ENCODE results near the gene STEAP1B.

STEAP1B gene

DNA sequence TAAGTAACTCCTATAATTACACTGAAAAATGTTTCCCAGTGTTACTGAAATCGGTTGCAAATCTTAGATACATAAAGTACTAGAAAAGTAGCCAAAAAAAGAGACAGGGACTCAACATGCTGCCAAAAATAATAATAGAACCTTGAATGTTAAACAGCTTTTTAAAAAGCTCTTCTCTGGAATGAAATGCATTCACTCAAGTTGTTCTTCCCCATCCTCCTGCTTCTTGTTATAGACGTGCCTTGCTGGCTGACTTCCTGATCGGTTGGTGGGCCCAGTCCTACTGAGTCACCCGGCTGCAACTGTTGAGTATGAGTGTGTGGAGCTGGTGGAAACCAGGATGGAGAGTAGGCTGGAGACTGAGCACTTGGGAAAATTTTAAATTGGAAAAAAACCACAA lies 112.4 kb downstream of the STEAP1B start:
- TF ChIP-seq, protein P1, sequence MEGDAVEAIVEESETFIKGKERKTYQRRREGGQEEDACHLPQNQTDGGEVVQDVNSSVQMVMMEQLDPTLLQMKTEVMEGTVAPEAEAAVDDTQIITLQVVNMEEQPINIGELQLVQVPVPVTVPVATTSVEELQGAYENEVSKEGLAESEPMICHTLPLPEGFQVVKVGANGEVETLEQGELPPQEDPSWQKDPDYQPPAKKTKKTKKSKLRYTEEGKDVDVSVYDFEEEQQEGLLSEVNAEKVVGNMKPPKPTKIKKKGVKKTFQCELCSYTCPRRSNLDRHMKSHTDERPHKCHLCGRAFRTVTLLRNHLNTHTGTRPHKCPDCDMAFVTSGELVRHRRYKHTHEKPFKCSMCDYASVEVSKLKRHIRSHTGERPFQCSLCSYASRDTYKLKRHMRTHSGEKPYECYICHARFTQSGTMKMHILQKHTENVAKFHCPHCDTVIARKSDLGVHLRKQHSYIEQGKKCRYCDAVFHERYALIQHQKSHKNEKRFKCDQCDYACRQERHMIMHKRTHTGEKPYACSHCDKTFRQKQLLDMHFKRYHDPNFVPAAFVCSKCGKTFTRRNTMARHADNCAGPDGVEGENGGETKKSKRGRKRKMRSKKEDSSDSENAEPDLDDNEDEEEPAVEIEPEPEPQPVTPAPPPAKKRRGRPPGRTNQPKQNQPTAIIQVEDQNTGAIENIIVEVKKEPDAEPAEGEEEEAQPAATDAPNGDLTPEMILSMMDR (conservative IDR thresholded peaks at IDR 0.05; ENCODE audit: low read length): no peak
- no peak for TF ChIP-seq EZH2phosphoT487 (IDR thresholded peaks at IDR 0.05; ENCODE audit: borderline replicate concordance)
- Histone ChIP-seq H3F3A (ENCODE audit: low read depth) (no peaks in the 10 kb centered on the region), H3K4me2 (ENCODE audit: low read depth, low read length, poor library complexity, severe bottlenecking) (no peak overlapping the region), H3K4me1 (ENCODE audit: insufficient read depth, low read length, poor library complexity, severe bottlenecking) (peaks cover 17% of the 10 kb centered on the region), H3K27me3 (ENCODE audit: insufficient read depth, low read length, poor library complexity, severe bottlenecking) (no peaks in the 10 kb centered on the region), H3K9ac (ENCODE audit: low read depth, low read length, poor library complexity, severe bottlenecking) (no peak overlapping the region), H3K79me2 (ENCODE audit: insufficient read depth, low read length) (no peaks in the 10 kb centered on the region), H3K36me3 (ENCODE audit: insufficient read depth, low read length) (no peaks in the 10 kb centered on the region), H3K9me2 (replicated peaks; ENCODE audit: low read depth, low read length) (no peaks in the 10 kb centered on the region), H2AFZ (ENCODE audit: low read length) (no peak overlapping the region), H3K9me3 (ENCODE audit: insufficient read depth, low read depth, low read length) (no peaks in the 10 kb centered on the region), H4K20me1 (ENCODE audit: insufficient read depth, low read length, poor library complexity, severe bottlenecking) (no peaks in the 10 kb centered on the region), H3K4me3 (ENCODE audit: low read length, poor library complexity, severe bottlenecking) (no peak overlapping the region)

DNA sequence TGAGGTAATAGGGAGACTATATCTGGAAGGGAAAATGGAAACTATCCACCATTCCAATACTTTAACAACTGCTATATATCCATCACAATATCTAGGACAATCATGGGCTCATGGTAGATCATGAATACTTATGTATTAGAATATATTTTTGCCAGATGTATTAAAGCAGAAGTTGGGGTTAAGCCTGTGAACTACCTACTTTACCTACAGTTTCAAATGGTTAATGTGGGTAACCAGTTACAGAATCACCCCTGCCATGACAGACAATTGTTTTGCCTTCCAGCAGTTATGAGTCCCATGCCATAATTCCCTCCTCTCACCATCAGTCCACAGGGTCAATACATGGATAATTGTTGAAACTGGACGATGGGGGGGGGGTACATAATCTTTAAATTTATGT lies 113.1 kb downstream of the STEAP1B start:
- Histone ChIP-seq H3F3A (ENCODE audit: low read depth) (no peaks in the 10 kb centered on the region), H3K4me3 (ENCODE audit: low read length, poor library complexity, severe bottlenecking) (no peak overlapping the region), H3K4me1 (ENCODE audit: insufficient read depth, low read length, poor library complexity, severe bottlenecking) (peaks cover 17% of the 10 kb centered on the region), H3K9me2 (replicated peaks; ENCODE audit: low read depth, low read length) (no peaks in the 10 kb centered on the region), H3K9me3 (ENCODE audit: insufficient read depth, low read depth, low read length) (no peaks in the 10 kb centered on the region), H4K20me1 (ENCODE audit: insufficient read depth, low read length, poor library complexity, severe bottlenecking) (no peaks in the 10 kb centered on the region), H3K79me2 (ENCODE audit: insufficient read depth, low read length) (no peaks in the 10 kb centered on the region), H2AFZ (ENCODE audit: low read length) (no peak overlapping the region), H3K9ac (ENCODE audit: low read depth, low read length, poor library complexity, severe bottlenecking) (no peak overlapping the region), H3K36me3 (ENCODE audit: insufficient read depth, low read length) (no peaks in the 10 kb centered on the region), H3K4me2 (ENCODE audit: low read depth, low read length, poor library complexity, severe bottlenecking) (no peak overlapping the region), H3K27me3 (ENCODE audit: insufficient read depth, low read length, poor library complexity, severe bottlenecking) (no peaks in the 10 kb centered on the region)
- no peak for TF ChIP-seq EZH2phosphoT487 (IDR thresholded peaks at IDR 0.05; ENCODE audit: borderline replicate concordance)
- TF ChIP-seq, protein P1 (conservative IDR thresholded peaks at IDR 0.05; ENCODE audit: low read length): no peak

DNA sequence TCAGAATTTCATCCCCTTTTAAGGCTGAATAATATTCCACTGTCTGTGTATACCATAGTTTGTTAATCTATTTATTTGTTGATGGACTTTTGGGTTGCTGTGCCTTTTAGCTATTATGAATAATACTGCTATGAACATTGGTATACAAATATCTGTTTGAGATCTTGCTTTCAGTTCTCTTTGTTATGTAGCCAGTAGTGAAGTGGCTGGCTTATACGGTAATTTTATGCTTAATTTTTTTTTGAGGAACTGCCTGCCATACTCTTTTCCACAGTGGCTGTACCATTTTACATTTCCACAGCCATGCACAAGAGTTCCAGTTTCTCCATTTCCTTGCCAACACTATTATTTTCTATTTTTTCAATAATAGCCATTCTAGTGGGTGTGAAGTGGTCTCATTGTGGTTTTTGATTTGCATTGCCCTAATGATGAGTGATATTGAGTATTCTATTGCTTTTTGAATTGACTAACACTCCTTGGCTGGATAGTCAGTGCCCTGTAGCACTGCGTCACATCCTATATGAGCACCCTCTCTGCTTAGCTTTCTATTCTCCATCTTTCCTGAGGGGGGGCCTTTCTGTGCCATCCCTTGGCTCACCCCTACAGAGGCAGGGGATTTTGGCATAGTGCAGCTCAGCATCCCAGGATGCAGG lies 113.7 kb downstream of the STEAP1B start:
- Histone ChIP-seq H3K4me2 (ENCODE audit: low read depth, low read length, poor library complexity, severe bottlenecking) (no peak overlapping the region), H3F3A (ENCODE audit: low read depth) (no peaks in the 10 kb centered on the region), H2AFZ (ENCODE audit: low read length) (no peak overlapping the region), H3K36me3 (ENCODE audit: insufficient read depth, low read length) (no peaks in the 10 kb centered on the region), H3K9ac (ENCODE audit: low read depth, low read length, poor library complexity, severe bottlenecking) (no peak overlapping the region), H3K9me2 (replicated peaks; ENCODE audit: low read depth, low read length) (no peaks in the 10 kb centered on the region), H3K4me1 (ENCODE audit: insufficient read depth, low read length, poor library complexity, severe bottlenecking) (peaks cover 17% of the 10 kb centered on the region), H3K4me3 (ENCODE audit: low read length, poor library complexity, severe bottlenecking) (no peak overlapping the region), H3K79me2 (ENCODE audit: insufficient read depth, low read length) (no peaks in the 10 kb centered on the region), H4K20me1 (ENCODE audit: insufficient read depth, low read length, poor library complexity, severe bottlenecking) (no peaks in the 10 kb centered on the region), H3K27me3 (ENCODE audit: insufficient read depth, low read length, poor library complexity, severe bottlenecking) (no peaks in the 10 kb centered on the region), H3K9me3 (ENCODE audit: insufficient read depth, low read depth, low read length) (no peaks in the 10 kb centered on the region)
- TF ChIP-seq EZH2phosphoT487 (IDR thresholded peaks at IDR 0.05; ENCODE audit: borderline replicate concordance): no peak
- TF ChIP-seq, protein P1 (conservative IDR thresholded peaks at IDR 0.05; ENCODE audit: low read length): no peak
